GM19452 (cell line): ENCODE measurements around the gene OR1L4.

Source experiments
- ATAC-seq: cut with Tn5 transposase; IDR thresholded peaks from one replicate; pipeline ENCODE4 v1.9.1; 2021; ENCODE audit not compliant: unreplicated experiment

Gene OR1L4

GRCh38 chr9:122723690-122724089 lies at the start of gene OR1L4:
OR1L4 (plus strand) TSS chr9:122723990; CDS start chr9:122723990, 0 bp downstream.
- no peak for ATAC-seq

- ATAC-seq, result no peak
These were observed 38.9 kb upstream of the OR1L4 start for GRCh38 chr9:122684851-122685250.

- no peak for ATAC-seq
These were observed 28.1 kb upstream of the OR1L4 start for GRCh38 chr9:122695696-122696095.

- no peak for ATAC-seq
These were observed 5.8 kb upstream of the OR1L4 start for GRCh38 chr9:122718038-122718437.

- no peak for ATAC-seq
These were observed 4.6 kb upstream of the OR1L4 start for GRCh38 chr9:122719218-122719617.

GRCh38 chr9:122742003-122742402 lies 18.2 kb downstream of the OR1L4 start, which contains the start of gene OR1L6:
OR1L6 (plus strand) TSS chr9:122742303; CDS start chr9:122749848, 7,545 bp downstream.
- no peak for ATAC-seq

GRCh38 chr9:122754825-122755224 lies 31.0 kb downstream of the OR1L4 start:
- no peak for ATAC-seq

GRCh38 chr9:122767817-122768216 lies 44.0 kb downstream of the OR1L4 start:
- no peak for ATAC-seq
